A673 (cell line): ENCODE data around the gene CPPED1. TPM values are rescaled to one million over a fixed set of nuclear protein-coding genes. Genes with fewer than 3 reads are reported as not detected.

Experiments
- BruUV-seq: library from RNA; stranded (reverse); fragments of 400-500 nt; replicated peaks from 2 replicates; lab custom pipeline; 2021; lab: Mats Ljungman, UMichigan
- CTCF ChIA-PET: fragments of 300-600 bp; sonication (Branson Sonifier 250); formaldehyde crosslinking; loops from one replicate; lab custom pipeline; 2022; ENCODE audit warnings: antibody characterized with exemption; lab: Charles Lee
- POLR2A ChIA-PET: fragments of 300-600 bp; sonication (Branson Sonifier 250); formaldehyde crosslinking; loops from one replicate; lab custom pipeline; 2022; ENCODE audit warnings: antibody characterized with exemption; ENCODE audit not compliant: low non-redundant PET; lab: Charles Lee
- DNase-seq: peaks from one replicate; pipeline ENCODE4 v3.0.0-alpha.2; 2015; ENCODE audit warnings: low spot score
- H3K27ac ChIP-seq: fragments of 200-600 bp; sonication (generic); 2 replicates; pipeline ENCODE4 v1.5.1; 2016; ENCODE audit warnings: mixed run types, low read depth, mild to moderate bottlenecking, mixed read lengths, antibody characterized with exemption, low read length; ENCODE audit not compliant: poor library complexity, severe bottlenecking
- H3K27me3 ChIP-seq: fragments of 200-600 bp; sonication (generic); replicated peaks from 2 replicates; pipeline ENCODE4 v1.6.1; 2017; ENCODE audit warnings: mixed run types, low read depth, mild to moderate bottlenecking, mixed read lengths, antibody characterized with exemption, low read length; ENCODE audit not compliant: insufficient read depth, poor library complexity
- H3K36me3 ChIP-seq: fragments of 200-600 bp; sonication (generic); 2 replicates; pipeline ENCODE4 v1.6.1; 2016; ENCODE audit warnings: mixed run types, mild to moderate bottlenecking, mixed read lengths, antibody characterized with exemption, low read length; ENCODE audit not compliant: insufficient read depth, poor library complexity, severe bottlenecking
- H3K4me1 ChIP-seq: fragments of 200-600 bp; sonication (generic); 2 replicates; pipeline ENCODE4 v1.6.1; 2017; ENCODE audit warnings: mixed run types, mild to moderate bottlenecking, mixed read lengths, antibody characterized with exemption, low read length; ENCODE audit not compliant: insufficient read depth, poor library complexity, severe bottlenecking
- H3K4me3 ChIP-seq: fragments of 200-600 bp; sonication (generic); 2 replicates; pipeline ENCODE4 v1.5.1; 2016; ENCODE audit warnings: low read depth, mixed run types, mild to moderate bottlenecking, mixed read lengths, low read length; ENCODE audit not compliant: poor library complexity, severe bottlenecking
- H3K9me3 ChIP-seq: fragments of 200-600 bp; sonication (generic); 2 replicates; pipeline ENCODE4 v1.6.1; 2016; ENCODE audit warnings: mixed run types, low read depth, mild to moderate bottlenecking, mixed read lengths, antibody characterized with exemption, low read length; ENCODE audit not compliant: poor library complexity, severe bottlenecking
- EZH2 ChIP-seq: fragments of 200-600 bp; sonication (generic); IDR thresholded peaks from 2 replicates; pipeline ENCODE4 v1.6.1; 2017; ENCODE audit warnings: borderline replicate concordance, low read depth, mild to moderate bottlenecking, mixed read lengths, antibody characterized with exemption, low read length; ENCODE audit not compliant: poor library complexity, severe bottlenecking
- intact Hi-C: fragments of 100-400 bp; cut with micrococcal nuclease; formaldehyde crosslinking; loops from one replicate; pipeline ENCODE4 v1.10.0; 2022; ENCODE audit not compliant: unreplicated experiment
- total RNA-seq: library from RNA; stranded (reverse); gene quantifications from 2 replicates; pipeline ENCODE4 v1.2.3, GENCODE V29; 2021
- TF ChIP-seq, protein P1 (sequence below): fragments of 300-800, 200-600 bp; sonication (generic); conservative IDR thresholded peaks from 2 replicates; pipeline ENCODE4 v1.5.1; 2017; ENCODE audit warnings: low read depth, mild to moderate bottlenecking, antibody characterized with exemption, low read length, moderate library complexity, mixed read lengths

The CPPED1 gene
- total RNA-seq, 1 experiment from 2014 or later, result 0.90 TPM

- TF ChIP-seq, protein P1, sequence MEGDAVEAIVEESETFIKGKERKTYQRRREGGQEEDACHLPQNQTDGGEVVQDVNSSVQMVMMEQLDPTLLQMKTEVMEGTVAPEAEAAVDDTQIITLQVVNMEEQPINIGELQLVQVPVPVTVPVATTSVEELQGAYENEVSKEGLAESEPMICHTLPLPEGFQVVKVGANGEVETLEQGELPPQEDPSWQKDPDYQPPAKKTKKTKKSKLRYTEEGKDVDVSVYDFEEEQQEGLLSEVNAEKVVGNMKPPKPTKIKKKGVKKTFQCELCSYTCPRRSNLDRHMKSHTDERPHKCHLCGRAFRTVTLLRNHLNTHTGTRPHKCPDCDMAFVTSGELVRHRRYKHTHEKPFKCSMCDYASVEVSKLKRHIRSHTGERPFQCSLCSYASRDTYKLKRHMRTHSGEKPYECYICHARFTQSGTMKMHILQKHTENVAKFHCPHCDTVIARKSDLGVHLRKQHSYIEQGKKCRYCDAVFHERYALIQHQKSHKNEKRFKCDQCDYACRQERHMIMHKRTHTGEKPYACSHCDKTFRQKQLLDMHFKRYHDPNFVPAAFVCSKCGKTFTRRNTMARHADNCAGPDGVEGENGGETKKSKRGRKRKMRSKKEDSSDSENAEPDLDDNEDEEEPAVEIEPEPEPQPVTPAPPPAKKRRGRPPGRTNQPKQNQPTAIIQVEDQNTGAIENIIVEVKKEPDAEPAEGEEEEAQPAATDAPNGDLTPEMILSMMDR, result no peak
- no peak for TF ChIP-seq EZH2
- intact Hi-C loops, result no loop called here
- ChIA-PET POLR2A (no interaction called here), CTCF (no interaction called here)
- Histone ChIP-seq H3K9me3 (no peaks in the 10 kb centered on the region), H3K4me1 (no peaks in the 10 kb centered on the region), H3K36me3 (no peaks in the 10 kb centered on the region), H3K4me3 (no peak overlapping the region), H3K27me3 (no peaks in the 10 kb centered on the region), H3K27ac (no peak overlapping the region)
- no peak for DNase-seq
- BruUV-seq, result no TSS peak
Measured at GRCh38 chr16:12764813-12765488, 38.7 kb downstream of the CPPED1 start.

GRCh38 chr16:12763517-12763916 is 40.2 kb downstream of the CPPED1 start:
- TF ChIP-seq, protein P1, result no peak
- TF ChIP-seq EZH2, result no peak
- intact Hi-C loops, result no loop called here
- no peaks in the 10 kb centered on the region for H3K36me3 ChIP-seq
- ChIA-PET CTCF (interaction anchor here (0.6 kb wide), 1 partner anchor 696 kb away, joined by 3 read pairs; no protein-coding TSS in a partner anchor), POLR2A (no interaction called here)
- H3K4me1 ChIP-seq, result no peaks in the 10 kb centered on the region
- H3K9me3 ChIP-seq, result no peaks in the 10 kb centered on the region
- no peak for DNase-seq
- no peak overlapping the region for H3K4me3 ChIP-seq
- H3K27me3 ChIP-seq, result no peaks in the 10 kb centered on the region
- BruUV-seq, result no TSS peak
- no peak overlapping the region for H3K27ac ChIP-seq

DNA sequence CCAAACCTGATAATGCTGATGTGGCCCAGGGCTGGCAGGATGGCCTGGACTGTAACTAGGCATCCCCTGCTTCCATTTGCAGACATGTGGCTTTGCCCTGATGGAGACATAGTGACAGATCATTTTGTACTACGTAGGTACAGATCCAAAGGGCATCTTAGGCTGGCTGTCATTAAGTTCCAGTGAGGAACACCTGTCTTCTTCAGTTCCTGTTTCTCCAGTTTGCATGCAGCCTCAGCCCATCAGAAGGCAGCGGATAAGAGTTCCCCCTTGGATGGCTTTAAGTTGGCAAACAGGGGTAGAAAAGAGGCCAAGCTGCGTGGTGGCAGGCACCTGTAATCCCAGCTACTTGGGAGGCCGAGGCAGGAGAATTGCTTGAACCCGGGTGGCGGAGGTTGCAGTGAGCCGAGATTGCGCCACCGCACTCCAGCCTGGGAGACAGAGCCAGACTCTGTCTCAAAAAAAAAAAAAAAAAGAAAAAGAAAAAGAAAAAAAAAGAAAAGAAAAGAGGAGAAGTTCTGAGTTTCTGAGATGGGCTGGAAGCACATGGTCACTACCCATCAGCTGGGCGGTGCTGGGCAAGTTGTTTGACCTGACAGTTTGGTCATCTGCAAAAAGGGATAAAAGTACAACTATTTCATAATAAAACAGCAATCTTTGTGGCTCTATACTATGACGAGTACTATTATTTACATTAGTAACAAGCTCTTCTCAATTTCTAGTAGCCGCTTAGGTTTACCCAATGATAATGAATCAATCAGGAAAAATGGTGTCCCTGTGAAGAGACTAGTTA is 42.7 kb downstream of the CPPED1 start:
- intact Hi-C loops, result no loop called here
- Histone ChIP-seq H3K9me3 (no peaks in the 10 kb centered on the region), H3K27me3 (no peaks in the 10 kb centered on the region), H3K36me3 (no peaks in the 10 kb centered on the region), H3K4me1 (no peaks in the 10 kb centered on the region), H3K27ac (no peak overlapping the region), H3K4me3 (no peak overlapping the region)
- no peak for DNase-seq
- CTCF ChIA-PET, result interaction anchor here (0.5 kb wide), 1 partner anchor 56 kb away, joined by 10 read pairs; no protein-coding TSS in a partner anchor
- BruUV-seq, result no TSS peak
- POLR2A ChIA-PET, result no interaction called here
- TF ChIP-seq, protein P1, result no peak
- TF ChIP-seq EZH2, result no peak
